Mucosa of rectum (tissue), 2 donors: ENCODE results near the gene CCSER2.

Experiments used
- H3K27ac ChIP-seq, 2 donors: one replicate each; pipeline ENCODE4 v1.7.0; 2013; ENCODE audit warnings: inconsistent platforms in 2 of 2, low read depth in 2 of 2, low read length in 2 of 2
- H3K27me3 ChIP-seq, 2 donors: one replicate each; pipeline ENCODE4 v1.7.0; 2013; ENCODE audit warnings: low read length in 2 of 2; ENCODE audit not compliant: control insufficient read depth in 2 of 2, insufficient read depth in 2 of 2
- H3K36me3 ChIP-seq, 2 donors: one replicate each; pipeline ENCODE4 v1.7.0; 2013; ENCODE audit warnings: low read length in 2 of 2; ENCODE audit not compliant: control insufficient read depth in 2 of 2, insufficient read depth in 2 of 2
- H3K4me1 ChIP-seq, 2 donors: one replicate each; pipeline ENCODE4 v1.7.0; 2013; ENCODE audit warnings: low read length in 2 of 2, mild to moderate bottlenecking in 1 of 2; ENCODE audit not compliant: control insufficient read depth in 2 of 2, insufficient read depth in 2 of 2
- H3K4me3 ChIP-seq, 2 donors: one replicate each; pipeline ENCODE4 v1.7.0; 2013; ENCODE audit warnings: low read length in 2 of 2
- H3K9ac ChIP-seq, 2 donors: one replicate each; pipeline ENCODE4 v1.7.0; 2013; ENCODE audit warnings: low read length in 2 of 2, low read depth in 1 of 2, mild to moderate bottlenecking in 1 of 2
- H3K9me3 ChIP-seq, 2 donors: one replicate each; pipeline ENCODE4 v1.7.0; 2013; ENCODE audit warnings: low read length in 2 of 2; ENCODE audit not compliant: control insufficient read depth in 2 of 2
- donor health status: healthy.
- donor health status: Normal muscosa, but diverticular disease.

CCSER2 gene

GRCh38 chr10:84565881-84566582 lies 237.6 kb downstream of the CCSER2 start:
- Histone ChIP-seq H3K27ac (no peak overlapping the region), H3K36me3 (no peaks in the 10 kb centered on the region), H3K4me1 (no peaks in the 10 kb centered on the region), H3K4me3 (no peak overlapping the region), H3K27me3 (peaks cover 0 to 3% of the 10 kb centered on the region in 2 donors), H3K9me3 (no peaks in the 10 kb centered on the region), H3K9ac (no peak overlapping the region)

GRCh38 chr10:84567133-84567532 lies 238.7 kb downstream of the CCSER2 start:
- Histone ChIP-seq H3K4me1 (no peaks in the 10 kb centered on the region), H3K9ac (no peak overlapping the region), H3K27me3 (peaks cover 0 to 3% of the 10 kb centered on the region in 2 donors), H3K36me3 (no peaks in the 10 kb centered on the region), H3K27ac (no peak overlapping the region), H3K4me3 (no peak overlapping the region), H3K9me3 (no peaks in the 10 kb centered on the region)
